Myocyte (in vitro differentiated cells): ENCODE measurements around the gene ANKLE2. TPM values are rescaled to one million over a fixed set of nuclear protein-coding genes. Genes with fewer than 3 reads are reported as not detected.
"Not testable (repeated sequence)": the region's sequence is repeated elsewhere in the genome, so short reads cannot be mapped to it uniquely, and the experiment has no call there.

Experiments
- DNase-seq: peaks from one replicate; pipeline ENCODE4 v3.0.0-alpha.2; 2012; ENCODE audit warnings: low read depth
- total RNA-seq: library from RNA; depleted of rRNA; stranded (reverse); fragments of >200 nt; gene quantifications from 2 replicates; pipeline ENCODE4 v1.2.3, GENCODE V29; 2014

Gene ANKLE2
- total RNA-seq, 1 donor from 2014 or later = 51.6 TPM

DNA sequence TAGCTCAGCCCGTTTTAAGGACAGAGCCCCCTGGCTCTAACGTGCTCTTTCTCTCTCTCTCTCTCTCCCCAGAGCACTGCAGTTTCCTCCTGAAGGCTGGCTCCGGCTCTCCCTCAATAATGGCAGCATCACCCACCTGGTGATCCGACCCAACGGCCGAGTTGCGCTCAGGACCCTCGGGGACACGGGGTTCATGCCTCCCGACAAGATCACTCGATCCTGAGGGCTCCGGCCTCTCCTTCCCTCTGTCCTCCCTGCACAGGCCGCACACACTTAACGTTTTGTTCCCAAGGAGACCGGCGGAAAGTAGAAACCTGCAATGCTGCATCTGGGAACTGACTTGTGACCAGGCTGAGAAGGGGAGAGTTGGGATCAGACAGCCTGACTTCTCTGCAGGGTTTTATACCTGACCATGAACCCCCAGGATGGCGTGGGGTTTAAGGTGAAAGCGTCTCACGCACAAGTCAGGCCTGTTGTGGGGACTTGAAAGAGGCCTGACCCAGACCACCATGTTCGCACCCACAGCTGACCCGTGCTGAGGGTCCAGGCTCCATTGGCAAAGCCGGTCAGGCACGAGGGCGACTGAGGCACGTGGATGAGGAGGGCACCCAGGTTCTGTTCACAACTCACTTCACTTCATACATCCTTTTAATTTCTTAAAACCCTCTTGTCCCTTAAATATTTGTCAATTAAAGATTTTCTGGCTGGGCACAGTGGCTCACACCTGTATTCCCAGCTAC, 40.9 kb downstream of the ANKLE2 start:
- DNase-seq = no peak

DNA sequence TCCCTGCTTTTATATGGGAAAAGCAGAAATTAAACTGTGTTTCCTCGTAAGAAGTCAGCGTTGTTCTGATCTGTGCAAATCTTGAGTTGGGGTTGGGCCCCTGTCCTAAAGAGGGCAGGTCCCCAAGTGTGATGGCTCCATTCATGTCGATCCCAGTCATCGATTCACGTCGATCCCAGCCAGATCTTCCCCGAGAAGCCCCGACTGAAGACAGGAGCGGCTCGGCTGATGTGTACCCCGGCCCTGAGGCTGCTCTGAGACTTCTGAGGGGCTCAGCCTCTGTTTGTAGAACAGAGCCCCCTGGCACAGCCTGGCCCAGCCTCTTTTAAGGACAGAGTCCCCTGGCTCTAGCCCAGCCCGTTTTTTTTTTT, 41.7 kb downstream of the ANKLE2 start:
- DNase-seq = no peak

DNA sequence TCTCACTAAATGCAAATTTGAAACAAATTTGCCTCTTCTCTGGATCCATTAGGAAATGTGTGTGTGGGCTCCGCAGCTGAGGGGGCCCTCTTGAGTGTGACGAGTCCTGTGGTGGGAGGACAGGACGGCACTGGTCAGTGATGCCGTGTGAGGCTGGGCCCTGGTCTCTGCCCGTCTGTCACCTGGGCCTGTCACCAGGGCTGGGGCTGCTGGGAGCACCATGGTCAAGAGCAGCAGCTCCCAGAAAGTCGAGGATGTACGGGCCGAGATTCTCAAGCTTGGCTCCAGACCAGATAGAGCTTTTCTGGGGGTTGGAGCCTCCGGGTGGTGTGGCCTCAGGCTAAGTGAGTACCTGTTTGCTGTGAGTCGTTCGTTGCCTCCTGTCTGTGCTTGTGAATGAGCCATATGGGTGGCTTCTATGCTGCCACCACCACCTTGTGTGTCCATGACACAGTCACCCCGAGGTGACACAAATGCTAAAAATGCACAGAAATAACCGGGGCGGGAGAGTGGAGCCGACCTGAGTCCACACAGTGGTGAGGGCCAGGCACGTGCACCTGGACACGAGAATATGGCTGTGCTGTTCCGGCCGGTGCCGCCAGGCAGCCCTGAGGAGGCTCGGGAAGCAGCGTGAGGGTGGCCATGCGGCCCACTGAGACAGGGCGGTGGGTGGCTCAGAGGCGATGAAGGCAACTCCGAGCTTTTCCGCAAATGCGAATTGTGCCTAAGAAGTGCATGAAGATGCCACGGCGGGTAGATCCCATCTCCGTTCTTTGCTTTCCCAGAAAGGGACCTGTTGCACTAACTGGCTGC, 42.3 kb downstream of the ANKLE2 start:
- DNase-seq = no peak

DNA sequence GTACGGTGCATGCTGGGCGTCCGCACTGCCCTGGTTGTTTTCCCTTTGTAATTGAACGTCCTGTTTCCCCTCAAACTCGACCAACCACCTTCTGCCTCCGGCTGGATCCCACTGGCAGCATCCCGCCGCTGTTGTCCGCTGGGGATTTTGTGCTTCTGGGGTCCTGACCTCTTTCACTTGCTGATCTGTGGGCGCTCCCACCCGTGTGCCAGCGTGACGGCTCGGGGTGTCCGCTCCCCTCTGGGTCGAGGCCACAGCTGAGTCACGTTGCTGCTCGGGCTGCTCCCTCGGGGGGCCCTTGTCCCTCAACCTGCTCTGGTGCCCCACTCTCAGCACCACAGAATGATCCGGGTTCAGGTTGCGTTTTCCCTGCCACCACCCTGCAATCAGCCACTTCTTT, 43.0 kb downstream of the ANKLE2 start:
- DNase-seq = no peak

DNA sequence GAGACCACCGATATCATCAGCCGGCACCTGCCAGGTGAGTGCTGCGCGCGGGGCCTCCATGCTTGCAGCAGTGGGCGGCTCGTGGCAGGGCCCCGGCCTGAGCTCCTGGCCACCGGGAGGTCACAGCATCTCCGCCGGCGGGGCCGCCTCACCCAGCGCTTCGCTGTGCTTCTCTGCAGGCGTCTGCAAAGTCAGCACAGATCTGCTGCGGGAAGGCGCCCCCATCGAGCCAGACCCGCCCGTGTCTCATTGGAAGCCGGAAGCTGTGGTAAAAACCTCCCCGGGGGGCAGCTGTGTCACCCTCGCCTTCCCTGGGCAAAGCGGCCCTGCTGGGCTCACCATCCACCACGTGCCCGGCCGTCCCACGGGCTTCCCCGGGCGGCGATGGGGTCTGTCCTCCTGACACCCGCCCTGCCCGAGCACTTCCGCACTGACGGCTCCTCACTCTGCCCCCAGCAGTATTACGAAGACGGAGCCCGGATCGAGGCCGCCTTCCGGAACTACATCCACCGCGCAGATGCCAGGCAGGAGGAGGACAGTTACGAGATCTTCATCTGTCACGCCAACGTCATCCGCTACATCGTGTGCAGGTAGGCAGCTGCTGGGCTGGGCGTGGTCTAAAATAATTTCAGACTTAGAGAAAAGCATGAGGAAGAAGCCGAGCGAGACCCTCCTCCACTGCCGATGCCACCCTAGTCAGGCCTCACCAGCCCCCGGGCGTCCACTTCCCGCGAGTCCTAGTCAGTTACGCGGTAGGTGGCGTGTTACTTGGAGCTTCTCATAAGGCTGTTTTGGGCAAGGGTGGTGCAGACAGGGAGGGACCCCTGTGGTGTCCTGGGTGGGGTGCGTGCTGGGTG, 43.9 kb downstream of the ANKLE2 start:
- no peak for DNase-seq

DNA sequence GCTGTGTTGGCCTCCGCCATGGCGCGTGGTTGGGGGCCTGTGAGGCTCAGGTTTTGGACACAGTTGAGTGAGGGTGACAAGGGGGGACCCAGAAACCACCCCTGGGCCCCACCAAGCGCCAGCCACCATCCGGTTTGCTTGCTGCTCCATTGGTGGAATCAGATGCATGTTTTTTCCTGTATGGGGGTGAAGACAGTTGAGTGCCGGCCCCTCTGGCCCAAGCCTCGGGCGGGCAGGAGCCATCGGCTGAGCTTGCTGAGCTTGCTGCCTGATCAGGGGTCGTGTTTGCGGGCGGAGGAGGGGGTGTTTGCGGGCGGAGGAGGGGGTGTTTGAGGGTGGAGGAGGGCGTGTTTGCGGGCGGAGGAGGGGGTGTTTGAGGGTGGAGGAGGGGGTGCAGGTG, 44.6 kb downstream of the ANKLE2 start:
- DNase-seq = no peak

DNA sequence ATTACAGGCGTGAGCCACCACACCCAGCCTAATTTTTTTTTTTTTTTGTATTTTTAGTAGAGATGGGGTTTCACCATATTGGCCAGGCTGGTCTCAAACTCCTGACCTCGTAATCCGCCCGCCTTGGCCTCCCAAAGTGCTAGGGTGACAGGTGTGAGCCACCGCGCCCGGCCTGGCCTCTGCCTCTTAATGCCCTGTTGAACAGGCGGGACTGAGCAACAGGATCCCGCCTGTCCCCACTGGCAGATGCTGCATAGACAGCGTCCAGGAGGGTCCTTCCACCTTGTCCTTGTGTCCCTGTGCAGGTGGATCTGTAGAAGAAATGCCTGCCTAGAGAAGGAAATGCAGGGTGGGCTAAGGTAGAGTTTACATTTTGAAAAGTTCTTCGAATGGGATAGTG, 45.3 kb downstream of the ANKLE2 start:
- no peak for DNase-seq

DNA sequence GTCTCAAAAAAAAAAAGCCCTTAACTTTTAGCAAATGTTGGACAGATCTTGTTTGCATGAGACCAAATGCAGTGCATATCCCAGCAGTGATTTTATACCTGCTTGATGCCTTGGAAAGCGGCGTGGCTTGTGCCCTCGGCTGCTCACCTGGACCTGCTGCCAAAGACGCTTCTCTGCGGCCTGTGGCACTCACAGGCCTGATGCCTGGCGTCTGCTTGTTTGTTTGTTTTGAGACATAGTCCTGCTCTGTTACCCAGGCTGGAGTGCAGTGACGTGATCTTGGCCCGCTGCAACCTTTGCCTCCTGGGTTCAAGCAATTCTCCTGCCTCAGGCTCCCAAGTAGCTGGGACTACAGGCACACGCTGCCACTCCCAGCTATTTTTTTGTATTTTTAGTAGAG, 45.8 kb downstream of the ANKLE2 start:
- DNase-seq = no peak

DNA sequence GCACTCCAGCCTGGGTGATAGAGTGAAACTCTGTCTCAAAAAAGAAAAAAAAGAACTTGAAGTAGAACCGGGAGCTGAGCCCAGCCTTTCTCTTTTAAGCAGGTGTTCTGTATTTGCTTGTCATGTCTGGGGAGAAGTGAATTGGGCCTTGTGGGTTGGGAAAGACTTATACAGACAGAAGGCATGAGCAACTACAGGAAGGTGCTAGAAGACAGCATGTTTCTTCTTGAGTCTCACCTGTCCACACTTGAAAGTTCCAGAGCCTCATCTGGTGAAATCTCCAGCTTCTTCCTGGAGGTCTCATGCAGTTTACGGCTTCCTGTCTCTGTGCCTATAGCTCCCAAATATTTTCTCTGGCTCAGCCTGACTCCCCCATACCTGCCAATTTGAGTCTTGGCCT, 48.5 kb downstream of the ANKLE2 start:
- DNase-seq = no peak

DNA sequence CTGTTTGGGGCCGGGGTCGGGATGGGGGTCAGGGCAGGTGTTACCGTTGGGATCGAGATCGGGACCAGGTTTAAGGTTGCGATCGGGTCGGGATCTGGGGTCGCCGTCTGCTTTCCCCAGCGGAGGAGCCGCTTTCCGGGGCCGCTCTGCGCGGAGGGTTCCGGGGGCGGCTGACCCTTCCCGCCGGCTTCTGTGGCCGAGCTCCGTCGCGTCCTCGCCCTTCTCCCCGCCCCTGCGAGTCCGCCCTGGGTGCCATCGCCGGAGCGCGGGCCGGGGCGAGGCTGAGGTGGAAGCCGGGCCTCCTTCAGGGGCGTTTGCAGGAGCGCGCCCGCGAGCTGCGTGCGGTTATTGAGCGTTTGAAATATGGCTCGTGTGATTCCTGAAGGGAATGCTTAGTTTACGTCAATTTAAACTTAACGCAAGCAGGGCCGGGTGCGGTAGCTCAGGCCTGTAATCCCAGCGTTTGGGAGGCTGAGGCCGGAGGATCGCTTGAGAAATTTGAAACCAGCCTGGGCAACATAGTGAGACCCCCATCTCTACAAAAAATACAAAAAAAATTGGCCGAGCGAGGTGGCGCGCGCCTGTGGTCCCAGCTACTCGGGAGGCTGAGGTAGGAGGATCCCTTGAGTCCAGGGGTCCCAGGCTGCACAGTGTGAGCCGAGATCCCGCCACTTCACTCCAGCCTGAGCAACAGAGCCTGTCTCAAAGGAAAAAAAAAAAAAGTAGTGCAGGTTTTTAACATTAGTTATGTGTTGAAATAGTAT, 50.4 kb downstream of the ANKLE2 start:
- DNase-seq = peak; percentile 21

DNA sequence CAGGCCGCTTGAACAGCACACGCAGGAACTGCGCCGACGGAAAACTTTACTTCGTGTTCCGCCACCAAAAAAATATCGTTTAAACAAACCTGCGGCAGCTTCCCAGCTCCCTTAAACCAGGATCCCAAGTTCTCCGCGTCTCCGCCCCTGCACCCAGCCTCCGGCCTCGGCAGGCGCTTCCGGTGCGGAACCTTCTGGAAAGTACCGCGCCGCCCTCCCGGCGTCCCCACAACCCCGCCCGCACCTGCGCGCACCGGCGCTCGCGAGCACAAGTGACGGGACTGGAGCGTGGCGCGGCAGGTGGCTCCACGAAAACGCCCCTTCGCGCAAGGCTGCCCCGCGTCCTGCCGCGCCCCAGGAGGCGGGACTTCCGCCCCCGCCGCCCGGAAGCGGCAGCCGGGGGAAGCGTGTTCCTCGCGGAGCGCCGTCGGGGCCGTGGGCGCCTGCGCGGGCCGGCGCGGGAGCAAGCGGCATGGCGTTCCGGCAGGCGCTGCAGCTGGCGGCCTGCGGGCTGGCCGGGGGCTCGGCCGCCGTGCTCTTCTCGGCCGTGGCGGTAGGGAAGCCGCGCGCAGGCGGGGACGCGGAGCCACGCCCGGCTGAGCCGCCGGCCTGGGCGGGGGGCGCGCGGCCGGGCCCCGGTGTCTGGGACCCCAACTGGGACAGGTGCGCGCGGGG, 51.1 kb downstream of the ANKLE2 start, which contains the start of gene PGAM5:
PGAM5 (plus strand) TSS at position 438 of the 675 bp plus-strand sequence; CDS start at position 473, 35 bp downstream.
- peak; percentile 87 for DNase-seq

DNA sequence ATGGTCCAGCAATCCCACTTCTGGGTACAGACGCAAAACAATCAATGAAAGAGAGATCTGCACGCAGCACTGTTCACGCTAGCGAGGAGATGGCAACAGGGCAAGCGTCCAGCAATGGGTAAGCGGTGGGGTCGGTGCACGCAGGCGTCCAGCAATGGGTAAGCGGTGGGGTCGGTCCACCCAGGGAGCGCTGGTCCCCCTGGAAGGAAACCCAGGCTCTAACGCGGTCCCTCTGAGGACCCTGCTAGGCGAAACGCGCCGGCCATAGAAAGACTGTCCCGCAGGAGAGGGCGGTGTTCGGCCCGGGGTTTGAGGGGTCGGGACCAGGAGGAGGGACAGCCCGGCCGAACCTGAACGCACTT, 51.6 kb downstream of the ANKLE2 start:
- DNase-seq = no peak

DNA sequence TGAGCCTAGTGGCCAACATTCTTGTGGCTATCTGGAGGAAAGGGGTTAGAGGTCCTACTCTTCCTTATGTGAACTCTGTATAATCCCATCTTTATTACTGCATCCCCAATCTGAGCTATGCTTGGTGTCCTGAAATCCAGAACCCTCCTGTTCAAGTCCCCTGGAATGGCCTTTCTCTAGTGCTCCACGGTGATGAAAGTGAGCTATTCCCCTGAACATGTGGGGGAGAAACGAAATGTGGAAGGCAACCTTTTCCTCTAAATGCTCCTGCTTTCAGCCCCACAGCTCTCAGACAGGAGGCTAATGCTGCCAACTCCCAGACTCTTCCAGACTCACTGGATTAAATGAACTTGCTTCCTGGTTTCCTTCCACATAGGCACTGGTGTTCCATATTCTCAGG, 53.5 kb downstream of the ANKLE2 start:
- no peak for DNase-seq

DNA sequence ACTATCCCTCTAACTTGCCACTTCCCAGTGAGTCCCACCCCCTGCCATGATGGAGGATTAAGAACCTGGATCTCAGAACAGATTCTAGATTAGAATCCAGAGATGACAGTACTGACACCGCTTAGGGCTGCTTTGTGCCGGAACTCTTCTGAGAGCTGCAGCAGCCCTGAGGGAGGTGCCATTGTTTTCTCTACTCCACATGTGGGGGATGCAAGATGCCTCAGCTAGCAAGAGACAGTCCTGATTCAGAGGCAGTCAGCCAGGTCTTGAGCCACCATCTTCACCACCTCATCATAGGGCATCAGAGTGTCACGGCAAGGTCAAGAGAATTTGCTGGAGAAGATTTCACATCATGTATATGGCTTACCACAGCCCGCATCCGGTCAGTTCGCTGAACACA, 54.4 kb downstream of the ANKLE2 start:
- no peak for DNase-seq

DNA sequence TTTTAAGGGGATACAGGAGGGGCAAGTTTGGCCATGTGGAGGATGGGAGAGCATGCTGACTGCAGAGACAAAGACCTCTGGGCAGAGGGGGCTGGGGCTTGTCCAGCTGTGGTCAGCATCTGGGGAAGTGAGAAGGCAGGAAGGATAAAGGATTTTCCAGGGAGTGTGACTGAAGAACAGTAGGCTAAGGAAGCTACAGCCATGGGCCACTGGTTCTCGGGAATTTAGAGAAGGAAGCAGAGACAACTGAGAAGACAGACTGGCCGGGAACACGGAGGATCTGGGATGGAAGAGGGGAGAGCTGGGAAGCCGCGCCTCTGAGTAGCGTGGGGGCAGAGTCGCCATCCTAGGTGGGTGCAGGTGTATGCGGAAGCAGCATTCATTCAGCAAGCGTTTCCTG, 58.0 kb downstream of the ANKLE2 start:
- DNase-seq = no peak

DNA sequence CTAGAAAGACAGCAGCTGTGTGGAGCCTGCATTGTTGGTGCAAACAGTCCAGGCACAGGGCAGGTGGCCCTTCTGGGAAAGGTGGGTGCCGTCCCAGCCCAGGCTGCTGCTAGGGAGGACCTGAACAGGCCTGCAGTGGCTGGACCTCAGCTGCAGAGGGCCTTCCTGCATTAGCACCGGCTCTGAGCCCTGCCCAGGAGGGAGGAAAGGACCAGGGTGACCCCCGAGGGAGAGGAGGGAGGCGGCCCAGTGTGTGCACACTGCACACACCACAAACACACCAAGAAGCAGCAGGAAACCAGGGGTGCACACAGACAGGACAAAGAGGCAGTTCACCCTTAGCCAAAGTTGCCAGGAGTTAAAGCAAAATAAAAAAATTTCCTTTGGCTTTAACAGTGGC, 59.0 kb downstream of the ANKLE2 start:
- DNase-seq = no peak

DNA sequence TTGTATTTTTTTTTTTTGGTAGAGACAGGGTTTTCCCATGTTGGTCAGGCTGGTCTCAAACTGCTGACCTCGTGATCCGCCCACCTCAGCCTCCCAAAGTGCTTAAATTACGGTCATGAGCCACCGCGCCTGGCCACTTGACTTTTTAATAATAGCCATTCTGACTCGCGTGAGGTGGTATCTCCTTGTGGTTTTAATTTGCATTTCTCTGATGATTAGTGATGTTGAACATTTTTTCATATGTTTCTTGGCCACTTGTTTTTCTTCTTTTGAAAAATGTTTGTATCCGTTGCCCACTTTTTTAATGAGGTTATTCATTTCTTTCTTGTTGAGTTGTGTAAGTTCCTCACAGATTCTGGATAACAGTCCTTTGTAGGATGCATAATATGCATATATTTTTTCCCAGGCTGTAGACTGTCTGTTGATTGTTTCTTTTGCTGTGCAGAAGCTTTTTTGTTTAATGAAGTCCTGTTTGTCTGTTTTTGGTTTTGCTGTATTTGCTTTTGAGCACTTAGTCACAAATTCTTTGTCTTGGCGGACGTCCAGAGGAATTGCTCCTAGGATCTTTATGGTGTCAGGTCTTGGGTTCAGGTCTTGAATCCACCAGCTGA, 61.3 kb downstream of the ANKLE2 start:
- peak; percentile 22 for DNase-seq

DNA sequence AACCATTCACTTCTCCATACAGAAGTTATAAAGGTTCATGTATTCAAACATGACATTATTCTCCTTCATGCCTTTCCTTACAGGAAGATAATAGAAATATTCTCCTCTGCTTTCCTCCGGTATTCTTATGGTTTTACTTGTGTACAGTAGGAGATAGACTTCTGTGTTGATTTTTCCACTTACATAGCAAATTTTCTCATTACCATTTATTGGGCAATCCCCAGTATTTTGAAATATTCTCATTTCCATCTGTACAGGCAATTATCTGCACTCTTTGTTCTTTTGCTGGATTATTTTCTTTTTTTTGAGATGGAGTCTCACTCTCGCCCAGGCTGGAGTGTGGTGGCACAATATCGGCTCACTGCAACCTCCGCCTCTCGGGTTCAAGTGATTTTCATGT, 63.3 kb downstream of the ANKLE2 start:
- DNase-seq = no peak

DNA sequence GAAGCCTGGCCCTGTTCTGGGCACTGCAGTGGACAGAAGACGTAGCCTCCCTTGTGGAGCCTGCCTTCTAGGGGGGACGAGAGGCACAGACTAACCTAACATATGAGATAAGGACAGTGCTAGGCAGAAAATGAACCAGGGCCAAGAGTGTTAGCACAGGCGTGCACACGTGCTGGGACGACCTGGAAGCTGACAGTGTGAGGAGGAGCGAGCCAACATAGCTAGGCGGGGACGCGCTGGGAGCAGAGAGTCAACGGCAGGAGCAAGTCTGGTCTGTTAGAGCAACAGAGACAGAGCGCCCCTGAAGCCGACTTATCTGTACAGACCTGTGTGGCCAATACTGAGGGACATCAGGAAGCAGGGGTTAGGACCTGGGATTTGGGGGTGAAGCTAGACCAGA, 66.2 kb downstream of the ANKLE2 start:
- no peak for DNase-seq

DNA sequence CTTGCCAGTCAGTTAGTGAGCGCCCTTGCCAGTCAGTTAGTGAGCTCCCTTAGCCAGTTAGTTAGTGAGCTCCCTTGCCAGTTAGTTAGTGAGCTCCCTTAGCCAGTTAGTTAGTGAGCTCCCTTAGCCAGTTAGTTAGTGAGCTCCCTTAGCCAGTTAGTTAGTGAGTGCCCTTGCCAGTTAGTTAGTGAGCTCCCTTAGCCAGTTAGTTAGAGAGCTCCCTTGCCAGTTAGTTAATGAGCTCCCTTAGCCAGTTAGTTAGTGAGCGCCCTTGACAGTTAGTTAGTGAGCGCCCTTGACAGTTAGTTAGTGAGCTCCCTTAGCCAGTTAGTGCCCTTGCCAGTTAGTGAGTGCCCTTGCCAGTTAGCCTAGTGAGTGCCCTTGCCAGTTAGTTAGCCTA, 66.7 kb downstream of the ANKLE2 start:
- not testable (repeated sequence) for DNase-seq
